ENCODE measurements around the gene WDR74.
A peak's percentile ranks its signal among the peaks of the same experiment; 100 is the strongest.
"Not testable (repeated sequence)": the region's sequence is repeated elsewhere in the genome, so short reads cannot be mapped to it uniquely, and the experiment has no call there.

WDR74 gene

GRCh38 chr11:62840721-62841360, 1.5 kb upstream of the WDR74 start:
- DNase-seq (ENCODE audit: low spot score) = peak; percentile 32

GRCh38 chr11:62835336-62835735, 4.1 kb downstream of the WDR74 start:
- DNase-seq (ENCODE audit: low spot score) = no peak

GRCh38 chr11:62832336-62833234, 6.8 kb downstream of the WDR74 start, which contains the start of gene TEX54:
TSS of gene TEX54 (minus strand) at chr11:62832841.
- peak; percentile 28 for DNase-seq (ENCODE audit: low spot score)

GRCh38 chr11:62831520-62832335, 7.7 kb downstream of the WDR74 start, which contains the start of gene STX5:
TSS of gene STX5 (minus strand) at chr11:62832051. CDS start at chr11:62831243, 808 bp downstream.
- DNase-seq (ENCODE audit: low spot score) = peak; percentile 97

- DNase-seq (ENCODE audit: low spot score) = no peak
Observed at GRCh38 chr11:62830904-62831519, 8.4 kb downstream of the WDR74 start.

GRCh38 chr11:62828130-62828529, 11.3 kb downstream of the WDR74 start:
- not testable (repeated sequence) for DNase-seq (ENCODE audit: low spot score)

GRCh38 chr11:62823677-62824076, 15.7 kb downstream of the WDR74 start:
- DNase-seq (ENCODE audit: low spot score) = no peak

GRCh38 chr11:62817129-62817528, 22.3 kb downstream of the WDR74 start:
- no peak for DNase-seq (ENCODE audit: low spot score)

GRCh38 chr11:62816557-62816956, 22.8 kb downstream of the WDR74 start:
- DNase-seq (ENCODE audit: low spot score) = no peak

- DNase-seq (ENCODE audit: low spot score) = no peak
Observed at GRCh38 chr11:62811659-62812058, 27.7 kb downstream of the WDR74 start.

GRCh38 chr11:62810748-62811147, 28.6 kb downstream of the WDR74 start:
- DNase-seq (ENCODE audit: low spot score) = no peak

- peak; percentile 30 for DNase-seq (ENCODE audit: low spot score)
Observed at GRCh38 chr11:62806611-62807121, 32.7 kb downstream of the WDR74 start.

GRCh38 chr11:62805961-62806441, 33.4 kb downstream of the WDR74 start:
- no peak for DNase-seq (ENCODE audit: low spot score)

- DNase-seq (ENCODE audit: low spot score) = peak; percentile 99
Observed at GRCh38 chr11:62805076-62805892, 34.1 kb downstream of the WDR74 start, which contains the start of gene NXF1. TSS of gene NXF1 (minus strand) at chr11:62805440. CDS start at chr11:62805356, 84 bp downstream.

GRCh38 chr11:62804310-62805075, 34.9 kb downstream of the WDR74 start:
- DNase-seq (ENCODE audit: low spot score) = peak; percentile 47

GRCh38 chr11:62801071-62801470, 38.3 kb downstream of the WDR74 start:
- DNase-seq (ENCODE audit: low spot score) = no peak

- no peak for DNase-seq (ENCODE audit: low spot score)
Observed at GRCh38 chr11:62799486-62799885, 39.9 kb downstream of the WDR74 start.

GRCh38 chr11:62796281-62796680, 43.1 kb downstream of the WDR74 start:
- no peak for DNase-seq (ENCODE audit: low spot score)

GRCh38 chr11:62794201-62794775, 45.1 kb downstream of the WDR74 start:
- no peak for DNase-seq (ENCODE audit: low spot score)
